Measurements from ENCODE around the gene WDFY2. TPM values are rescaled to one million over a fixed set of nuclear protein-coding genes. Genes with fewer than 3 reads are reported as not detected.
A peak's percentile ranks its signal among the peaks of the same experiment; 100 is the strongest.

Gene WDFY2
- polyA plus RNA-seq, 3 donors = 6.5 to 40.1 (median 9.1) TPM

DNA sequence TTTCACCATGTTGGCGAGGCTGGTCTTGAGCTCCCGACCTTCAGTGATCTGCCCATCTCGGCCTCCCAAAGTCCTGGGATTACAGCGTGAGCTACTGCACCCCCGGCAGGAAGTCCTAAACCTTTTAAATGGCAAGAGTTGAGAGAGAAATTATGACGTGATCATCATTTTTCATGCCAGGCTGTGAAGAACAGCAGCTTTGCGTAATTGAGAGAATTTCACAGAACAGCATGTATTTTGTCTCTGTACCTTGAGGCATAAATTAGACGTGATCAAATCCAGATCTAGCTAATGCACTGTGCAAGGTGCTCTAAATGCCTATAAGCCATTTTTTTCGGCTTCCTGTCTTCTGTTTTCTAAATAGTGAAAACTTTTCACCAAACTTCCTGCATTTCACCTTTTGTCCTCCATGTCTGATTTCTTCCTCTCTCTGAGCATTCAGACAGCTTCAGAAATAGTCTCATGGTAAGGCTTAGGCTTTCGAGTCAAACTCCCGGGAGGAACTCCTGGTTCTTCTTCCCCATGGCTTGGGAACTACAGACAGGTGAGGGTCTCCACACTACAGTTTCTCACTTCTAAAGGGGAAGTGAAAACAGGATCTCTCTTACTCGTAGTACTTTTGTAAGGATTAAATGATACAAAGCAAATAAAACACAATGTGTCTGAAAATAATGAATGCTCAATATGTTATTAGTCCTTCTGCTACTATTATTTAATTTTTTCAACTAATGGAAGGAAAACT lies 51.0 kb downstream of the WDFY2 start:
- Histone ChIP-seq H3K36me3 (replicated peaks in 1 of 2; ENCODE audit: control insufficient read depth in 1 of 2, insufficient read depth in 2 of 2, low read length in 2 of 2) (no peaks in the 10 kb centered on the region), H4K20me1 (ENCODE audit: insufficient read depth, low read length) (peaks cover 94% of the 10 kb centered on the region), H3K27ac (ENCODE audit: low read depth in 1 of 2, low read length in 2 of 2) (peak overlapping the region in 1 of 2 donors; percentile 81), H3K9me3 (replicated peaks in 1 of 2; ENCODE audit: control insufficient read depth in 1 of 2, insufficient read depth in 1 of 2, low read length in 2 of 2) (no peaks in the 10 kb centered on the region), H2AFZ (ENCODE audit: insufficient read depth, low read depth, low read length, poor library complexity, severe bottlenecking) (no peak overlapping the region), H3K4me1 (ENCODE audit: control insufficient read depth in 1 of 2, insufficient read depth in 2 of 2, low read length in 2 of 2) (peaks cover 25 to 44% of the 10 kb centered on the region in 2 donors), H3K79me2 (ENCODE audit: insufficient read depth, low read length) (peaks cover 100% of the 10 kb centered on the region), H3K9ac (ENCODE audit: insufficient read depth, low read length, poor library complexity, severe bottlenecking) (no peak overlapping the region), H3K4me2 (replicated peaks; ENCODE audit: extremely low read depth, low read length, poor library complexity, severe bottlenecking) (peak overlapping the region; percentile 35), H3K4me3 (replicated peaks in 1 of 3; ENCODE audit: low read depth in 2 of 3, low read length in 3 of 3) (no peak overlapping the region), H3K27me3 (ENCODE audit: control insufficient read depth in 2 of 2, insufficient read depth in 2 of 2, low read length in 2 of 2) (no peaks in the 10 kb centered on the region)
- Mint-ChIP-seq H3K9me3 (peaks cover 0 to 1% (median 0%) of the 10 kb centered on the region in 7 donors), H3K27ac (peak overlapping the region; percentile 66 to 92 (median 82)), H3K4me1 (peaks cover 52% of the 10 kb centered on the region), H3K27me3 (ENCODE audit: low read depth in 3 of 3) (no peaks in the 10 kb centered on the region), H3K36me3 (peaks cover 0 to 6% of the 10 kb centered on the region in 2 donors), H3K4me3 (peak overlapping the region in 1 of 2 donors; percentile 58)
- intact Hi-C loops (cut with micrococcal nuclease) = loop anchor here in 1 of 2 donors (10.0 kb wide), 1 partner anchor 169 kb away; the partner anchor contains the start of gene DHRS12
- WGBS (ENCODE audit: insufficient coverage) = 72% methylated on average over 4 of the region's 12 CpGs
- DNase-seq = peak in 2 of 3 donors; percentile 30 to 39
- TF ChIP-seq, protein P1, sequence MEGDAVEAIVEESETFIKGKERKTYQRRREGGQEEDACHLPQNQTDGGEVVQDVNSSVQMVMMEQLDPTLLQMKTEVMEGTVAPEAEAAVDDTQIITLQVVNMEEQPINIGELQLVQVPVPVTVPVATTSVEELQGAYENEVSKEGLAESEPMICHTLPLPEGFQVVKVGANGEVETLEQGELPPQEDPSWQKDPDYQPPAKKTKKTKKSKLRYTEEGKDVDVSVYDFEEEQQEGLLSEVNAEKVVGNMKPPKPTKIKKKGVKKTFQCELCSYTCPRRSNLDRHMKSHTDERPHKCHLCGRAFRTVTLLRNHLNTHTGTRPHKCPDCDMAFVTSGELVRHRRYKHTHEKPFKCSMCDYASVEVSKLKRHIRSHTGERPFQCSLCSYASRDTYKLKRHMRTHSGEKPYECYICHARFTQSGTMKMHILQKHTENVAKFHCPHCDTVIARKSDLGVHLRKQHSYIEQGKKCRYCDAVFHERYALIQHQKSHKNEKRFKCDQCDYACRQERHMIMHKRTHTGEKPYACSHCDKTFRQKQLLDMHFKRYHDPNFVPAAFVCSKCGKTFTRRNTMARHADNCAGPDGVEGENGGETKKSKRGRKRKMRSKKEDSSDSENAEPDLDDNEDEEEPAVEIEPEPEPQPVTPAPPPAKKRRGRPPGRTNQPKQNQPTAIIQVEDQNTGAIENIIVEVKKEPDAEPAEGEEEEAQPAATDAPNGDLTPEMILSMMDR (IDR thresholded peaks at IDR 0.05) = no peak

DNA sequence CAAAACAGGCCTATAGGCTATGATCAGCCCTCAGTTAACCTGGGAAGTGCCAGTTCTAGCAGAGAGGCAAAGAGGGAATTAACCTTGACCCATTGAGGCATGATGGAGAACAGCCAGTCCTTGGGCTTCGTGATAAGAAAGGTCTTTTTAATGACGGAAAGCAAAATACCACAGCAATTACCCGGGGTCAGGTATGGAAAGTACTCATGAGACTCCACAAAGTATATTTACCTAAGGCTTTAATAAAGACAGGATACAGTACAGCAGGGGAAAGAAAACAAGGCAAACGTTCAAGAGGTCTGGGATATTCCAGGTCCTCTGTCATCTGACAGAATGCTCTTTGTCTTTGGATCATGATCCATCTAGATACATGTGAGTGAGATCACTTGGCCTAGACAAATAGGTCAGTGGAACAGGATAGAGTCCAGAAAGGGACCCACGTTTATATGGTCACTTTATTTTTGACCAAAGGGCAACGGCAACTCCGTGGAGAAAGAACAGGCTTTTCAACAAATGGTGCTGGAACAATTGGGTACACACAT lies 52.2 kb downstream of the WDFY2 start:
- no peak overlapping the region for H2AFZ ChIP-seq (ENCODE audit: insufficient read depth, low read depth, low read length, poor library complexity, severe bottlenecking)
- no peaks in the 10 kb centered on the region for H3K36me3 ChIP-seq (replicated peaks in 1 of 2; ENCODE audit: control insufficient read depth in 1 of 2, insufficient read depth in 2 of 2, low read length in 2 of 2)
- intact Hi-C loops (cut with micrococcal nuclease) = loop anchor here in 1 of 2 donors (10.0 kb wide), 1 partner anchor 168 kb away; the partner anchor contains the start of gene DHRS12
- Mint-ChIP-seq H3K4me1 (peaks cover 44% of the 10 kb centered on the region), H3K9me3 (no peaks in the 10 kb centered on the region), H3K27me3 (ENCODE audit: low read depth in 3 of 3) (no peaks in the 10 kb centered on the region), H3K27ac (peak overlapping the region in 5 of 7 donors; percentile 5 to 91 (median 55)), H3K36me3 (peaks cover 0 to 9% of the 10 kb centered on the region in 2 donors), H3K4me3 (no peak overlapping the region)
- no peaks in the 10 kb centered on the region for H3K9me3 ChIP-seq (replicated peaks in 1 of 2; ENCODE audit: control insufficient read depth in 1 of 2, insufficient read depth in 1 of 2, low read length in 2 of 2)
- 96% methylated on average over 4 of the region's 7 CpGs for WGBS (ENCODE audit: insufficient coverage)
- no peak overlapping the region for H3K4me2 ChIP-seq (replicated peaks; ENCODE audit: extremely low read depth, low read length, poor library complexity, severe bottlenecking)
- TF ChIP-seq, protein P1 (IDR thresholded peaks at IDR 0.05) = no peak
- no peak overlapping the region for H3K9ac ChIP-seq (ENCODE audit: insufficient read depth, low read length, poor library complexity, severe bottlenecking)
- DNase-seq = no peak
- H3K4me1 ChIP-seq (ENCODE audit: control insufficient read depth in 1 of 2, insufficient read depth in 2 of 2, low read length in 2 of 2) = peaks cover 17 to 33% of the 10 kb centered on the region in 2 donors
- H3K79me2 ChIP-seq (ENCODE audit: insufficient read depth, low read length) = peaks cover 100% of the 10 kb centered on the region
- H3K4me3 ChIP-seq (replicated peaks in 1 of 3; ENCODE audit: low read depth in 2 of 3, low read length in 3 of 3) = no peak overlapping the region
- no peaks in the 10 kb centered on the region for H3K27me3 ChIP-seq (ENCODE audit: control insufficient read depth in 2 of 2, insufficient read depth in 2 of 2, low read length in 2 of 2)
- peak overlapping the region in 1 of 2 donors; percentile 81 for H3K27ac ChIP-seq (ENCODE audit: low read depth in 1 of 2, low read length in 2 of 2)
- peaks cover 97% of the 10 kb centered on the region for H4K20me1 ChIP-seq (ENCODE audit: insufficient read depth, low read length)
